ENCODE data around the gene EMB.
"Not testable (repeated sequence)": the region's sequence is repeated elsewhere in the genome, so short reads cannot be mapped to it uniquely, and the experiment has no call there.

EMB gene

DNA sequence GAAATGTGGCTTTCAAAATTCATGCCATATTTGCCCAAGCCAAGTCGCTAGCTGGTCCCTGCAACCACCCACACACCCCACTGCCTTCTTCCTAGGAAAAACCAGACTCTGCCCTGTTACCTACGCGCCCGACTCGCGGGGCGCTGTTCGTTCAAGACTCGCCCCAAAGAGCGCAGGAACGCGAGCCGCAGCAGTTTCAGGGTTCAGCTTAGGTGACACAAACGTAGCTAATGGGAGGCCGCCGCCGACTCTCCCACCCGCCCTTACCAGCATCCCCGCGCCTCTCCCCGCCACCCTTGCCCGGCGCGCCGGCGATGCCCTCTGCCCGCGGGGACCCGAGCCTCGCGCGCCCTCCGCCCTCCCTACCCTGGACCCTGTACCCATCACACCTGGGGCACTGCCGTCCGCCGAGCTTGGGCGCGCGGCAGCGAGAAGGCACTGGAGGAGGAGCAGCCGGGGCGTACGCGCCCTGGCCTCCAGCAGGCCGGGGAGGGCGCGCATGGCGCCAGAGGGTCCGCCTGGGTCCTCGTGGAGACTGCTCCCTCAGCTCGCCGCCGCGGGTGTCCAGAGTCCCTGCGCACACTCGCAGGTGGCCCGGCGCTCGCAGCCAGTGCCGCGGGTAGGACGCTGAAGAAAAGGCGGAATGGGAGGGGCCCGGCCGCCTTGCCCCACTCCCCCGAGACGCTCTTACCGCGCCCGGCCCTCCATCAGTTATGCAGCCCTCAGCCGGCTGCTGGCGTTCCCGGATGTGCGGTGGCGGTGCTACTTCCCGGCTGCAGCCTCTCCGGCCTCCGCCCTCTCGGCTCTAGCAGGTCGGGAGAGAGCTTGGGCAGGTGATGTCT, at the start of gene EMB:
Gene EMB (minus strand): TSS at position 638 of the 842 bp plus-strand sequence. CDS start 137 bp downstream, at position 501.
- peak; percentile 68 for DNase-seq (ENCODE audit: low spot score)

DNA sequence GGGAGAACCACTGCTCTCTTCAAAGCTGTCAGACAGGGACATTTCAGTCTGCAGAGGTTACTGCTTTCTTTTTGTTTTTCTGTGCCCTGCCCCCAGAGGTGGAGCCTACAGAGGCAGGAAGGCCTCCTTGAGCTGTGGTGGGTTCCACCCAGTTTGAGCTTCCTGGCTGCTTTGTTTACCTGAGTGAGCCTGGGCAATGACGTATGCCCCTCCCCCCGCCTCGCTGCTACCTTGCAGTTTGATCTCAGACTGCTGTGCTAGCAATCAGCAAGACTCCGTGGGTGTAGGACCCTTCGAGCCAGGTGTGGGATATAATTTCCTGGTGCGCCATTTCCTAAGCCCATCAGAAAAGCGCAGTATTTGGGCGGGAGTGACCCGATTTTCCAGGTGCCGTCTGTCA, 48.4 kb upstream of the EMB start:
- DNase-seq (ENCODE audit: low spot score): not testable (repeated sequence)

- not testable (repeated sequence) for DNase-seq (ENCODE audit: low spot score)
Observed at GRCh38 chr5:50478790-50479189, 37.7 kb upstream of the EMB start.

DNA sequence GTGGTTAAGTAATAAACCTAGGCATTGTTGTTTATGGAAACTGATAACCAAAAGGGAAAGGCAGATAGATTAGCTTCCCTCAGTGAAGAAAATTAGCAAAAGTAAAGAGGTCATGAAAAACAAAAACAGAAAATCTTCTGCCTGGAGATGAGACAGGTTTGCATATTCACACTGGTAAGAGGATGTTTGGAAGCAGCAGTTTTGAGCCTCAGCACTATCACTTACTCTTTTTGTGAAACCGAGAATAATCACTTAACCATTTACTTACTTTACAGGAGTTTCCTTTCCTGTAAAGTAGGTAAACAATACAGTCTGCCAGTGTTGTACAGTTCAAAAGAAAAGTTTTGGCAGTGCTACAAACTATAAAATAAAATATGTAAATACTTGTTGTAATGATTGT, 35.5 kb upstream of the EMB start:
- DNase-seq (ENCODE audit: low spot score): no peak

DNA sequence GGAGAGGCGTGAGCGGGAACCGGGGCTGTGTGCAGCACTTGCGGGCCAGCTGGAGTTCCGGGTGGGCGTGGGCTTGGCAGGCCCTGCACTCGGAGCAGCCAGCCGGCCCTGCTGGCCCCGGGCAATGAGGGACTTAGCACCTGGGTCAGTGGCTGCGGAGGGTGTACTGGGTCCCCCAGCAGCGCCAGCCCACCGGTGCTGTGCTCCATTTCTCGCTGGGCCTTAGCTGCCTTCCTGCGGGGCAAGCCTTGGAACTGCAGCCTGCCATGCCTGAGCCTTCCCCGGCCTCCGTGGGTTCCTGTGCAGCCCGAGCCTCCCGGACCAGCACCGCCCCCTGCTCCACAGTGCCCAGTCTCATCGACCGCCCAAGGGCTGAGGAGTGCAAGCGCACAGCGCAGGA, 23.9 kb upstream of the EMB start:
- not testable (repeated sequence) for DNase-seq (ENCODE audit: low spot score)

DNA sequence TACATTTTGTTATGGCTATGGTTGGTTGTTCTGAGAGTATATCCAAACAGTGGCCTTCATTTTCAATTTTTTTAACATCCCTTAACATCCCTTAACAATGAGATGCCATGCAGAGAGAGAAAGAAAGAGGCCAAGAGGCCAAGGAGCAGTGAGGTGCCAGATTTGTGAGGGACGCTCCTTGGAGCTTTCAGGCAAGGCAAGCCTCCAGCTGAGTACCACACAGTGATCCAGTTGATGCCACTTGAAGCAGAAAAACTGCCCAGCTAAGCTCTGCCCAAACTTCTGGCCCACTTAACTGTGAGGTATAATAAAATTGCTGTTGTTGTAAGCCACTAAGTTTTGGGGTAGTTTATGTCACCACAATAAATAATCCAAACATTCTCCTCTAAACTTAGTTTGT, 22.6 kb upstream of the EMB start:
- no peak for DNase-seq (ENCODE audit: low spot score)

DNA sequence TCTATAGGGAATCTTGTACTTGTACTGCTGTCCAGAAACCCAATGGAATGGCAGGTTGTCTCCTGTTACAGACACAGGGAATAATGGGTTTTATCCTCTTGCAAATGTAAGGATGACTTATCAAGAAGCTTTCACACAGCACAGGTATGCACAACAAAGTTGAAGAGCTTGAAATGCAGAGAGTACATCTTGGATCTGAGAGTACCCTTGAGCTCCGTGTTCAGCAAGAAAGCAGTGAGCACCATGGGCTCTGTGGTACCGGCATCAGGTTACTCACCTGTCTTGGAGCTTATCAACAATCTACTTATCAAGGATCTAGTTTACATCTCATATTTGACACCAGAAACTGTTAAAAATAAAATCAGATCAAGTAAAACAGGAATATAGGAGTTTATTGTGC, 22.0 kb upstream of the EMB start:
- DNase-seq (ENCODE audit: low spot score): no peak

DNA sequence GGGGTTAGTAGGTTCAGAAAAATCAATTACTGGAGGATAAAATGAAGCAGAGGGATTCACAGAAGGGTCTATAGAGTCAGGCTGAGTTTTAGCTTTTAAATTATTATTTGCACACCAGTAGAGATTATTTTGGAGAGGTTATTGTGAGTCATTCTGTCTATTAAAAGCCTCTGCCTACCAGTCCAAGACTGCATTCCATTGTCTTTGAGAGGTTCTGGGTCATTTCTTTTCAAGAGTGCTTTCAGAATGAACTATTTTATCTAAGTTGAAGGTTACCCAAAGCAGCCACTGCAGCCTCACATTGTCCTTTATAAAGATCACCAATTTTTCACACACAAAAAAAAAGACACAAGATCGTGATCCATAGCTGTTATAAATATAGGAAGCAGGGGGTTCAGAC, 21.5 kb upstream of the EMB start:
- DNase-seq (ENCODE audit: low spot score): not testable (repeated sequence)

DNA sequence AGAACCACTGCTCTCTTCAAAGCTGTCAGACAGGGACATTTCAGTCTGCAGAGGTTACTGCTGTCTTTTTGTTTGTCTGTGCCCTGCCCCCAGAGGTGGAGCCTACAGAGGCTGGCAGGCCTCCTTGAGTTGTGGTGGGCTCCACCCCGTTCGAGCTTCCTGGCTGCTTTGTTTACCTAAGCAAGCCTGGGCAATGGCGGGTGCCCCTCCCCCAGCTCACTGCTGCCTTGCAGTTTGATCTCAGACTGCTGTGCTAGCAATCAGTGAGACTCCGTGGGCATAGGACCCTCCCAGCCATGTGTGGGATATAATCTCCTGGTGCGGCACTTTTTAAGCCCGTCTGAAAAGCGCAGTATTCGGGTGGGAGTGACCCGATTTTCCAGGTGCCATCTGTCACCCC, 17.3 kb upstream of the EMB start:
- DNase-seq (ENCODE audit: low spot score): not testable (repeated sequence)

- DNase-seq (ENCODE audit: low spot score): not testable (repeated sequence)
Observed at GRCh38 chr5:50449241-50449640, 8.2 kb upstream of the EMB start.

DNA sequence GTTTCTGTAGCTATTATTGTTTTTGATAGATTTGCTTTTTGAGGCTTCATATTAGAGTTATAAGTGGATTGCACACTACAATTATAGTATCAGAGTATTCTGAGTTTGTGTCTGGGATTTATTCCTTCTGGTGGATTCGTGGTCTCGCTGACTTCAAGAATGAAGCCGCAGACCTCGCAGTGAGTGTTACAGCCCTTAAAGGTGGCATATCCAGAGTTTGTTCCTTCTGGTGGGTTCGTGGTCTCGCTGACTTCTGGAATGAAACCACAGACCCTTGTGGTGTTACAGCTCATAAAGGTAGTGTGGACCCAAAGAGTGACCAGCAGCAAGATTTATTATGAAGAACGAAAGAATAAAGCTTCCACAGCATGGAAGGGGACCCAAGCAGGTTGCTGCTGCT, 6.9 kb upstream of the EMB start:
- DNase-seq (ENCODE audit: low spot score): no peak

GRCh38 chr5:50447228-50447627, 6.1 kb upstream of the EMB start:
- no peak for DNase-seq (ENCODE audit: low spot score)

DNA sequence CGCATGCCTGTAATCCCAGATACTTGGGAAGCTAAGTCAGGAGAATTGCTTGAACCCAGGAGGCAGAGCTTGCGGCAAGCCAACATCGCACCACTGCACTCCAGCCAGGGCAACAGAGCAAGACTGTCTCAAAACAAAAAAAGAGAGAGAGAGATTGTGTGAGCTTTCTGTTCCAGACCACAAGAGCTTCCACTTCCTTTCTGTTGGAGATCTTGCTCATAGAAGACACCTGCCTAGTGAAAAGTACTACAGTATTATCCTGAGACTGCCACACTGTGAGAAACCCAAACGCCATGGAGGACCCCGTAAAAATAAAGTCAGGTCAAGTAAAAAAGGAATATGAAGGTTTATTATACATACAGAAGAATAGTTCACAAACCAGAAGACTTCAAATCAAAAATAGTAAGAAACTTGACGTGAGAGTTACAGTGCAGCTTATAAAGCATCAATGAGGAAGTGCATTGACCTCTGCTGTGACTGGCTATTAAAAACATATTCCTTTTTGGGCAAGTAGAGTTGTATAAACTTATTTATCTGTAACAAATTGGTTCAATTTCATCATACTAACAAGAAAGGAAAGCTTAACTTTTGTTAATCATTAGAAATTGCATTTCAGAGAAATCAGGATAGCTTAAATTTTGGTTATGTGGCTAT, 4.3 kb upstream of the EMB start:
- peak; percentile 4 for DNase-seq (ENCODE audit: low spot score)

DNA sequence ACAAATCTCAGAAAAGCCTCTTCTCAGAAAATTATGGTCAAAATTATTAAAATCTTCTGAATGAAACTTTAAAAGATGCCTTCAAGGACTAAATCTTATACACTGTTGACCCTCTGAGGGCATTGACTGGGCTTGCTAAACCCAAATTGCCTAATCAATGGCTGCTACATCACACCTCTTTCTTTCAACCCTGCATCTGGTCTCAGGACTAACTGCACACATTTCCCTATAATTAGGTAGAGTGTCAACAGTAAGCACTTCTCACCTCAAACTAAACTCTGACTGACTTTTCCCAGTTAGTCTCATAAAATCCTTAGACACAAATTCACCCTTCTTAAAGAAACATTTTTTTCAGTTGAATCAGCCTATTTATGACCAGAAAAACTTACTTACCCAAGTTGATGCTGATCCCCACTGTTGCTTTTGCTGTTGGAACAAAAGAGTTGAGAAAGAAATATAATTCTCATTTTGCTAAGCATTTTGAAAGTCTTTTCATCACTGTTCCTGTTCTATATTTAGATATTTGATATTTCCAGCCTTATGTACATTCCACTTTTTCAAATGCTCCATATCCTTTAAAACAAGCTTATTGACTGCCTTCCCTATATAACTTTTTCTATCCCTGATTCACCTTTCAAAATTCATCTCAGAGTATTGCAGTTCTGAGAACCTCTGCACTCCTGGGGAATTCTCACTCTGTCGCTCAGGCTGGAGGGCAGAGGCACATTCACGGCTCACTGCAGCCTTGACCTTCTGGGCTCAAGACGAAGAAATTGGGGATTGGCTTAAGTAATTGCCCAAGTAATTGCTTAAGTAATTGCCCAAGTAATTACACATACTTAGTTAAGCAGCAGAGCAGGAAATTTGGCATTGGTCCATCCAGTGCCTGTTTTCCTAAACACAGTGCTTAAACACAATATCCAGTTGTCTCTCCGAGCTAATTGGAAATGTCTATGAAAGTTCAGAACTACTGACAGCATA, 1.8 kb upstream of the EMB start:
- not testable (repeated sequence) for DNase-seq (ENCODE audit: low spot score)

DNA sequence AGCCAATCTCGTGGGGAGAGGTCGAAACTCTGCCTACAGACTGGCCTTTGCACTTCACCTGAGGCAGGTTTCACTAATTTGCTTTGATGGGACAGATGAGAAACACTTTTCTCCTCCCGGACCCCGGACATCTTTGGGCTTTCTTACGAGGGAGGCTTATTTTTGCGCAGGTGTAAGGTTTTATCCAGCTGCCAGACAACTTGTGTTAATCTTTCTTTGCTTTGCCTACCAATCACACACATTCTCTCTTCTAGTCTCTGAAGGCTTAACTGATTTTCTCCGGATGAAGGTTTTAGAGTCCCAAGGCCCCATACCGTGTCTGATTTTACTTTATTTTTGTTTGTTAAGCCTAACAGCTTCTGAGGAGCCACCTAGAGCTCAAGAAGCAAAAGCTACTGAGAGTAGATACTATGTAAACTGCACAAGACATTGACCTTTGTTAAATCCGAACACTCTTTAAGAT, 436 bp upstream of the EMB start:
- peak; percentile 9 for DNase-seq (ENCODE audit: low spot score)

DNA sequence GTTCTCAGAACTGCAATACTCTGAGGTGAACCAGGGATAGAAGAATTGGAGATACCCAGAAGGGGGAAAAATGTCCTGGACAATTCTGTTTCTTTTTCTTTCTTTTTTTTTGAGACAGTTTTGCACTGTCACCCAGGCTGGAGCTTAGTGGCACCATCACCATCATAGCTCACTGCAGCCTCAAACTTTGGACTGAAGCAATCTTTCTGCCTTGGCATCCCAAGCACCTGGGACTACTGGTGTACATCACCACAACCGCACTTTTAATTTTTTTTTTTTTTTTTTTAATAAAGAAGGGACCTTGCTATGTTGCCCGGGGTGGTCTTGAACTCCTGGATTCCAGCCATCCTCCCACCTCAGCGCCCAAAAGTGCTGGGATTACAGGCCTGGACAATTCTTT, 1.9 kb downstream of the EMB start:
- DNase-seq (ENCODE audit: low spot score): no peak

DNA sequence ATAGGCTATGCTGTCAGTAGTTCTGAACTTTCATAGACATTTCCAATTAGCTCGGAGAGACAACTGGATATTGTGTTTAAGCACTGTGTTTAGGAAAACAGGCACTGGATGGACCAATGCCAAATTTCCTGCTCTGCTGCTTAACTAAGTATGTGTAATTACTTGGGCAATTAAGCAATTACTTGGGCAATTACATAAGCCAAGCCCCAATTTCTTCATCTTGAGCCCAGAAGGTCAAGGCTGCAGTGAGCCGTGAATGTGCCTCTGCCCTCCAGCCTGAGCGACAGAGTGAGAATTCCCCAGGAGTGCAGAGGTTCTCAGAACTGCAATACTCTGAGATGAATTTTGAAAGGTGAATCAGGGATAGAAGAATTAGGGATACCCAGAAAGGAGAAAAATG, 3.0 kb downstream of the EMB start:
- DNase-seq (ENCODE audit: low spot score): not testable (repeated sequence)

DNA sequence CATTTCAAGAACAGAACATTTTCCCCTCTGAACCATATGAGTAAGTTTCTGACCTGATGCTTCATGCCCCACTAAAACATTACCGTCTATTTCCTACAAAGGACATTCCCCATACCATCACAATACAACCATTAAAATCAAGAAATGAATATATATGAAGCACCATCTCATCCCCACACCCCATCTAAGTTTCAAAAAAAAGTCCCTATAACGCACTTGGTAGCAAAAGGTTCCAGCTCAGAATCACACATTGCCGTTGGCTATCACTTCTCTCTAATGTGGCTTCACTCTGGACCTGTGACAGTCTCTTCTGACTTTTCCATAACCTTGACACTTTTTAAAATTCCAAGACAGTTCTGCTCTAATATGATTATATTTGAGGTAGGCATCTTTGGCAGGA, 5.9 kb downstream of the EMB start:
- DNase-seq (ENCODE audit: low spot score): no peak

DNA sequence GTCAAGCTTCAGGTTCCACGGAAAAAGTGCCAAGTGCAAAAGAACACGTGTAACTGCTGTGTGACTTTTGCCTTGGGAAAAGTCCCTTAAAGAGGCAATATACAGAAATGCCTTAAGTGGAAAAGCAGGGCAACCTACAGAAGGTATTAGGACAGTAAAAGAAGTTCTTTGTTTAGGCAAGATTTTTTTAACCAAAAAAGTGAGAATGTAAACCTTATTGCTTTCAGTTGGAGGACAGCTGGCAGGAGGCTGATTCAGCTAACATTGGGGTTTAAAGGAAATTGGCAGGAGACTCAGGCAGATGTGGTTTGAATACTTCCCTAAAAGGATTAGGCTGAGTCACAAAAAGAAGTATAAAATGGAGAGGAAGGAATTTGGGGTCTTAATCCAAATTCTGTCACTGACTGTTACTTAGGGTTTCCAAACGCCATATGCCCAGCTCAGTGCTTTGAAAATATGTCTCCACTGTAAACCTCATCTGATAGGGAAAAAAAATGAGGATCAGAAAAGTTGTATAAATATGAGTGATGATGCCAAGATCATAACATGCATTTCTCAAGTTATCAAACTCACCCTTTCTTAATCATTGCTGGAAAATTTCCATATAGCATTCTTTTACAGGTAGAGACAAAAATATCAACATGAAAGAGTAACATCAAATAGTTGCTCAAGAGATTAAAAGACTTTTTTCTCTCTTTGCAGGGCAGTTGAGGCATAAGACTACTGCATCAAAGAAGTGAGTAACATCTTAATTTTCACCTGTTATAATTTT, 9.8 kb downstream of the EMB start:
- DNase-seq (ENCODE audit: low spot score): not testable (repeated sequence)

DNA sequence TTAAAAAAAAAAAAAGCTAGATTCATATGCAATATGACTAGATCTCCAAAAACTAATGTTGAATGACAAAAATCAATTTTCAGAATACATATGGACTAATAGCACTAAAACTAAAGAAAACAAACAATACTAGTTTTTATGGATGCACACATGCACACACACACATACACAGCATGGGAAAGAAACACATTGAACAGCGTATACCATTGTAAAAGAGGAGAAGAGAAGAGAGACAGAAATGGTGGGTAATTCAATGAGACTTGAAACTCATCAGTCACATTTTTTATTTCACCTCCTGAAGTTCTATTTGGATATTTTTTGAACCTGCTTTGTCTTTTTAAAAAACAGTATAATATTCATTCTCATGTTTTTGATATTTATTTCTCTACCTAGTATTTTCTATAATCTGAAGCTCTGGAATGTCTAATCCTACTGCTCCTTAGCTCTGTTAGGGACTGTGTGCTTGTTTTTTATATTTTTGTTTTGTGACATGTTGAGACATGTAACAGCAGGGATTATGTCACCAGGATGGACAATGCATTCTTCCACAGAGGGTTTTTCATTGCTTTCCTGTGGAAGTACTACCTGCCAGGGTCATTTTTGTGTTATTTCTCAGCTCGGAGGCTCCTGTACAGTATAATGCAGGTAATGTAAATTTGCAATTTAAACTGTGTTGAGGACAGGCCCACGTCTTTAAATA, 17.8 kb downstream of the EMB start:
- not testable (repeated sequence) for DNase-seq (ENCODE audit: low spot score)

All from germinal center (tissue), 1 donor.